22Rv1 (cell line): ENCODE measurements around the gene DNAL4.

Experiments
- ZFX ChIP-seq: fragments of 450-650 bp; IDR thresholded peaks from 2 replicates; pipeline ENCODE4 v1.6.1; 2017; ENCODE audit warnings: antibody characterized with exemption, borderline replicate concordance
- TF ChIP-seq, protein P1 (sequence below): fragments of 450-650 bp; IDR thresholded peaks from 2 replicates; pipeline ENCODE4 v1.5.1; 2017; ENCODE audit warnings: mild to moderate bottlenecking

DNA sequence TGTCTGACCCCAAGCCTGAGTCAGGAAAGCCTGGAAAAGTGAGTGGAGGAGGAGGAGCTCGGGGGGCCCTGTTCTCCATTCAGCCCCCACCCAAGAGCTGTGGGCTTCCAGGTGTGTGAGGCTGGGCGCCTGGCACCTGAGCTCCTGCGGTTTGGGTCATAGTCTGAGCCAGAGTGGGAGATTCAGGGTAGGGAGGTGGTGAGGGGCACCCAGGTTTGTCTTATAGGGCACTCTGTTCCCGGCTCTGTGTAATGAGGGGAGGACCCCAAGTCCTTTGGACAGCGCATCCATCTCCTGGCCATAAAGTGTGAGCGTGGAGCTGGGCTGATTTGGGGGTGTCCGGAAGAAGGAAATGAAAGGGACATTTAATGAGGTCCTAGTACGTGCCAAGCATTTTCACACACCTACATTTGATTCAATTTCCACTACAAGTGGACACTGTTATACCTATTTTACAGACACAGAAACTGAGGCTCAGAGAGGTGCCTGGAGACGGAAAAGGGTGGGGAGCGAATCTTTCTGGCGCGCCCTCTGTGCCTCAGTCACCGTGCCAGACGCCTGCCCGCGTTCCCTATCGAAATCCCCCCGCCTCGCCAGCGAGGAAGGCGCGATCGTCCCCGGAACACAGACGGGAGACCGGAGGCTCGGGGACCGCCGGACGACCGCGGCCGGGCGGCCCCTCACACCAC lies 48.7 kb upstream of the DNAL4 start:
- TF ChIP-seq, protein P1, sequence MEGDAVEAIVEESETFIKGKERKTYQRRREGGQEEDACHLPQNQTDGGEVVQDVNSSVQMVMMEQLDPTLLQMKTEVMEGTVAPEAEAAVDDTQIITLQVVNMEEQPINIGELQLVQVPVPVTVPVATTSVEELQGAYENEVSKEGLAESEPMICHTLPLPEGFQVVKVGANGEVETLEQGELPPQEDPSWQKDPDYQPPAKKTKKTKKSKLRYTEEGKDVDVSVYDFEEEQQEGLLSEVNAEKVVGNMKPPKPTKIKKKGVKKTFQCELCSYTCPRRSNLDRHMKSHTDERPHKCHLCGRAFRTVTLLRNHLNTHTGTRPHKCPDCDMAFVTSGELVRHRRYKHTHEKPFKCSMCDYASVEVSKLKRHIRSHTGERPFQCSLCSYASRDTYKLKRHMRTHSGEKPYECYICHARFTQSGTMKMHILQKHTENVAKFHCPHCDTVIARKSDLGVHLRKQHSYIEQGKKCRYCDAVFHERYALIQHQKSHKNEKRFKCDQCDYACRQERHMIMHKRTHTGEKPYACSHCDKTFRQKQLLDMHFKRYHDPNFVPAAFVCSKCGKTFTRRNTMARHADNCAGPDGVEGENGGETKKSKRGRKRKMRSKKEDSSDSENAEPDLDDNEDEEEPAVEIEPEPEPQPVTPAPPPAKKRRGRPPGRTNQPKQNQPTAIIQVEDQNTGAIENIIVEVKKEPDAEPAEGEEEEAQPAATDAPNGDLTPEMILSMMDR, result no peak
- no peak for TF ChIP-seq ZFX
